HG03558 (cell line): ENCODE data around the gene KAZN.

Experiments used
- ATAC-seq: cut with Tn5 transposase; IDR thresholded peaks from one replicate; pipeline ENCODE4 v1.9.1; 2021; ENCODE audit warnings: moderate number of reproducible peaks; ENCODE audit not compliant: unreplicated experiment; ENCODE audit errors: extremely low read depth

KAZN gene

GRCh38 chr1:15154480-15155036 is 556.1 kb downstream of the KAZN start:
- ATAC-seq = no peak

GRCh38 chr1:15155191-15155590 is 556.7 kb downstream of the KAZN start:
- ATAC-seq = no peak

- ATAC-seq = no peak
These were observed 557.6 kb downstream of the KAZN start for GRCh38 chr1:15155888-15156741.

- ATAC-seq = no peak
These were observed 558.4 kb downstream of the KAZN start for GRCh38 chr1:15156807-15157380.

- no peak for ATAC-seq
These were observed 559.3 kb downstream of the KAZN start for GRCh38 chr1:15157524-15158399.

- no peak for ATAC-seq
These were observed 560.2 kb downstream of the KAZN start for GRCh38 chr1:15158506-15159165.

- no peak for ATAC-seq
These were observed 560.7 kb downstream of the KAZN start for GRCh38 chr1:15159166-15159555.

- ATAC-seq = no peak
These were observed 562.1 kb downstream of the KAZN start for GRCh38 chr1:15160626-15161025.

GRCh38 chr1:15167386-15167785 is 568.9 kb downstream of the KAZN start:
- no peak for ATAC-seq
